ENCODE measurements around the gene PIWIL1. TPM values are rescaled to one million over a fixed set of nuclear protein-coding genes. Genes with fewer than 3 reads are reported as not detected.

PIWIL1 gene
- total RNA-seq, 1 experiment from 2014 or later, result not detected

DNA sequence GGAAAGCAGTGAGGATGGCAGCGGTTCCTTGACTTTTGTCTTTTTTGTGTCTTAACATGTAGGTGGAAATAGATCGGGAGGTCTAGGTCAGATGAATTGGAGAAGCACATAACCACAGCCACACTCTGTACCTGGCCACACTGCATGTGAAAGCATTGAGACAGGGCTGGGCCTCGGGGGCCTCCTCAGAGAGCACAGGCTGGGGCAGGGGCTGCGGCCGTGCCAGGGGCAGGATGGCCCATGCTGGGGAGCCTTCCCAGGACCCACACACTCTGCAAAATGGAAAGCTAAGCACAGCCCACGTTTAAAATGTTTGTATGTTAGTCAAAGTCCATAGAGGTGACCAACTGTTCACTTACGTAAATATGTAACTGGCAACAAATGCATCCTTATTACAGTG lies 76.7 kb downstream of the PIWIL1 start:
- POLR2A ChIA-PET (ENCODE audit: low non-redundant PET), result no interaction called here
- no TSS peak for BruUV-seq (replicated peaks)
- Histone ChIP-seq H3K4me1 (ENCODE audit: insufficient read depth, low read length, poor library complexity, severe bottlenecking) (no peaks in the 10 kb centered on the region), H3K4me3 (ENCODE audit: low read depth, low read length, poor library complexity, severe bottlenecking) (no peak overlapping the region), H3K9me3 (ENCODE audit: low read depth, low read length, poor library complexity, severe bottlenecking) (no peaks in the 10 kb centered on the region), H3K36me3 (ENCODE audit: insufficient read depth, low read length, poor library complexity, severe bottlenecking) (no peaks in the 10 kb centered on the region), H3K27ac (ENCODE audit: low read depth, low read length, poor library complexity, severe bottlenecking) (no peak overlapping the region), H3K27me3 (replicated peaks; ENCODE audit: insufficient read depth, low read depth, low read length, poor library complexity) (peaks cover 20% of the 10 kb centered on the region)
- CTCF ChIA-PET, result no interaction called here
- DNase-seq (ENCODE audit: low spot score), result no peak
- TF ChIP-seq, protein P1, sequence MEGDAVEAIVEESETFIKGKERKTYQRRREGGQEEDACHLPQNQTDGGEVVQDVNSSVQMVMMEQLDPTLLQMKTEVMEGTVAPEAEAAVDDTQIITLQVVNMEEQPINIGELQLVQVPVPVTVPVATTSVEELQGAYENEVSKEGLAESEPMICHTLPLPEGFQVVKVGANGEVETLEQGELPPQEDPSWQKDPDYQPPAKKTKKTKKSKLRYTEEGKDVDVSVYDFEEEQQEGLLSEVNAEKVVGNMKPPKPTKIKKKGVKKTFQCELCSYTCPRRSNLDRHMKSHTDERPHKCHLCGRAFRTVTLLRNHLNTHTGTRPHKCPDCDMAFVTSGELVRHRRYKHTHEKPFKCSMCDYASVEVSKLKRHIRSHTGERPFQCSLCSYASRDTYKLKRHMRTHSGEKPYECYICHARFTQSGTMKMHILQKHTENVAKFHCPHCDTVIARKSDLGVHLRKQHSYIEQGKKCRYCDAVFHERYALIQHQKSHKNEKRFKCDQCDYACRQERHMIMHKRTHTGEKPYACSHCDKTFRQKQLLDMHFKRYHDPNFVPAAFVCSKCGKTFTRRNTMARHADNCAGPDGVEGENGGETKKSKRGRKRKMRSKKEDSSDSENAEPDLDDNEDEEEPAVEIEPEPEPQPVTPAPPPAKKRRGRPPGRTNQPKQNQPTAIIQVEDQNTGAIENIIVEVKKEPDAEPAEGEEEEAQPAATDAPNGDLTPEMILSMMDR (conservative IDR thresholded peaks at IDR 0.05; ENCODE audit: low read depth, low read length), result no peak
- no peak for TF ChIP-seq EZH2 (IDR thresholded peaks at IDR 0.05; ENCODE audit: borderline replicate concordance, low read depth, low read length, poor library complexity, severe bottlenecking)
- intact Hi-C loops (cut with micrococcal nuclease; ENCODE audit: unreplicated experiment), result no loop called here

DNA sequence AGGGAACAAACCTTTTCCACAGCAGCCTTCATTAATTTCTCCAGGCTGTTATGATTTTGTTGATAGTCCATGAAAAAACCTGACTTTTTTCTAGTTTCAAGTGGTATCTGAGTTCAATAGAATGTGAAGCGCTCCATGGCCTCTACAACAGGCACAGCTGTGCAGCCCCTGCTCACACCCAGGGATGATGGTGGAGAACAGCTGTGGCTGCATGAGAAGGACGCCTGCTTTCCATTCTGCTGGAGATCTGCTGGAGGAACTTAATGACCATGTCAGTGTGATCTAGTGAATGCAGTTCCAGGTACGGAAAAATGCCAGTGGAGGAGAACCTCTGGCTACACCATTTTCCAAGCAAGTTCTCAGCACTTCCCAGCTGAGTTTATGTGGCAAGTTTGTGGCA lies 80.6 kb downstream of the PIWIL1 start:
- peaks cover 39% of the 10 kb centered on the region for H3K27me3 ChIP-seq (replicated peaks; ENCODE audit: insufficient read depth, low read depth, low read length, poor library complexity)
- no peak overlapping the region for H3K27ac ChIP-seq (ENCODE audit: low read depth, low read length, poor library complexity, severe bottlenecking)
- no peak overlapping the region for H3K4me3 ChIP-seq (ENCODE audit: low read depth, low read length, poor library complexity, severe bottlenecking)
- ChIA-PET CTCF (no interaction called here), POLR2A (ENCODE audit: low non-redundant PET) (no interaction called here)
- intact Hi-C loops (cut with micrococcal nuclease; ENCODE audit: unreplicated experiment), result no loop called here
- no TSS peak for BruUV-seq (replicated peaks)
- TF ChIP-seq, protein P1 (conservative IDR thresholded peaks at IDR 0.05; ENCODE audit: low read depth, low read length), result no peak
- TF ChIP-seq EZH2 (IDR thresholded peaks at IDR 0.05; ENCODE audit: borderline replicate concordance, low read depth, low read length, poor library complexity, severe bottlenecking), result no peak
- H3K9me3 ChIP-seq (ENCODE audit: low read depth, low read length, poor library complexity, severe bottlenecking), result no peaks in the 10 kb centered on the region
- DNase-seq (ENCODE audit: low spot score), result no peak
- no peaks in the 10 kb centered on the region for H3K4me1 ChIP-seq (ENCODE audit: insufficient read depth, low read length, poor library complexity, severe bottlenecking)
- no peaks in the 10 kb centered on the region for H3K36me3 ChIP-seq (ENCODE audit: insufficient read depth, low read length, poor library complexity, severe bottlenecking)

DNA sequence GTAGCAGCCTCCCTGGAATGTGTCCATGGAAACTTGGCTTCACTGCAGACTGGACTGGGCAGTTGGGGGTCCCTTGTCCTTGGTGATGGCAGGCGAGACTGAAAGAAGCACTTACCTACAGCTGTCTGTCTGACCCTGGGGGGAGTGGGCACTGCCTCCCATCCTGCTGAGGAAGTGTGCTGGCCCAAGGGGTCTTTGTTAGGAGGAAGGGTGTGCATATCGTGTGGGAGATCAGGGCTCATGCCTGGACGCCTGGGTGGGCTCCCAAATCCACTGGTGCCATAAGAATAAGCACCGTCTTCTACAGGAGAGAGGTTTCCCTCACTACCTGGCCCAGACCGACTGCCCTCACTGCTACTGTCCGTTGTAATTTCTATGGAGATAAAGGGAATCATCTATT lies 81.4 kb downstream of the PIWIL1 start:
- ChIA-PET POLR2A (ENCODE audit: low non-redundant PET) (no interaction called here), CTCF (no interaction called here)
- intact Hi-C loops (cut with micrococcal nuclease; ENCODE audit: unreplicated experiment), result no loop called here
- Histone ChIP-seq H3K4me1 (ENCODE audit: insufficient read depth, low read length, poor library complexity, severe bottlenecking) (no peaks in the 10 kb centered on the region), H3K9me3 (ENCODE audit: low read depth, low read length, poor library complexity, severe bottlenecking) (no peaks in the 10 kb centered on the region), H3K27me3 (replicated peaks; ENCODE audit: insufficient read depth, low read depth, low read length, poor library complexity) (peaks cover 40% of the 10 kb centered on the region), H3K36me3 (ENCODE audit: insufficient read depth, low read length, poor library complexity, severe bottlenecking) (no peaks in the 10 kb centered on the region), H3K27ac (ENCODE audit: low read depth, low read length, poor library complexity, severe bottlenecking) (no peak overlapping the region), H3K4me3 (ENCODE audit: low read depth, low read length, poor library complexity, severe bottlenecking) (no peak overlapping the region)
- BruUV-seq (replicated peaks), result no TSS peak
- TF ChIP-seq, protein P1 (conservative IDR thresholded peaks at IDR 0.05; ENCODE audit: low read depth, low read length), result no peak
- no peak for TF ChIP-seq EZH2 (IDR thresholded peaks at IDR 0.05; ENCODE audit: borderline replicate concordance, low read depth, low read length, poor library complexity, severe bottlenecking)
- DNase-seq (ENCODE audit: low spot score), result no peak
